B cell (primary cell): ENCODE data around the gene NELL2. TPM values are rescaled to one million over a fixed set of nuclear protein-coding genes. Genes with fewer than 3 reads are reported as not detected.

ENCODE experiments used
- ATAC-seq: fragments of 200-7000 bp; cut with Tn5 transposase; one replicate; pipeline ENCODE4 v1.10.0; 2021; ENCODE audit warnings: low read depth, mild to moderate bottlenecking, moderate number of reproducible peaks, moderate library complexity
- CTCF ChIA-PET: fragments of 350-600 bp; sonication (Branson Sonifier 250); formaldehyde crosslinking; loops from one replicate; lab custom pipeline; 2021; ENCODE audit warnings: antibody characterized with exemption, inconsistent platforms; lab: Charles Lee
- POLR2A ChIA-PET: fragments of 350-600 bp; sonication (Branson Sonifier 250); formaldehyde crosslinking; loops from one replicate; lab custom pipeline; 2021; ENCODE audit warnings: antibody characterized with exemption; lab: Charles Lee
- DNase-seq: peaks from one replicate; pipeline ENCODE4 v3.0.0; 2013
- H2AFZ ChIP-seq: 2 replicates; pipeline ENCODE4 v1.6.1; 2012; ENCODE audit warnings: mild to moderate bottlenecking, low read depth, low read length; ENCODE audit not compliant: insufficient read depth, poor library complexity, severe bottlenecking
- H3K27ac ChIP-seq, 2 donors: 1 replicate in 1 of 2; 2 replicates in 1 of 2; pipeline ENCODE4 v1.5.1; 2012 to 2013; ENCODE audit warnings: low read length in 2 of 2, mild to moderate bottlenecking in 2 of 2, moderate library complexity in 1 of 2
- H3K27me3 ChIP-seq, 4 experiments: fragments of 200-600 bp in 1 of 4; sonication (generic) in 1 of 4; replicated peaks in 1 of 4; 1 replicate in 2 of 4; 2 replicates in 2 of 4; pipeline versions ENCODE4 v1.6.1 to v1.7.0; 2013 to 2016; ENCODE audit warnings: low read length in 3 of 4, mild to moderate bottlenecking in 2 of 4, mixed read lengths in 1 of 4, moderate library complexity in 1 of 4; ENCODE audit not compliant: insufficient read depth in 4 of 4, control insufficient read depth in 3 of 4; ENCODE audit errors: control extremely low read depth in 1 of 4
- H3K36me3 ChIP-seq, 2 experiments: replicated peaks in 1 of 2; 1 replicate in 1 of 2; 2 replicates in 1 of 2; pipeline versions ENCODE4 v1.6.1 to v1.7.1; 2013; ENCODE audit warnings: low read length in 1 of 2; ENCODE audit not compliant: insufficient read depth in 2 of 2, control insufficient read depth in 1 of 2; ENCODE audit errors: control extremely low read depth in 1 of 2, extremely low read depth in 1 of 2
- H3K4me1 ChIP-seq, 2 donors: fragments of 200-600 bp in 1 of 2; sonication (generic) in 1 of 2; 1 replicate in 1 of 2; 2 replicates in 1 of 2; pipeline versions ENCODE4 v1.5.1 to v1.6.1; 2013 to 2017; ENCODE audit warnings: low read length in 2 of 2; ENCODE audit not compliant: control insufficient read depth in 2 of 2, insufficient read depth in 2 of 2
- H3K4me2 ChIP-seq: replicated peaks from 2 replicates; pipeline ENCODE3; 2012; ENCODE audit warnings: mild to moderate bottlenecking, low read depth, low read length; ENCODE audit not compliant: poor library complexity, severe bottlenecking
- H3K4me3 ChIP-seq, 5 experiments: fragments of 200-600 bp in 1 of 5; sonication (generic) in 1 of 5; 1 replicate in 3 of 5; 2 replicates in 2 of 5; pipeline versions ENCODE4 v1.5.1 to v1.7.0; 2011 to 2016; ENCODE audit warnings: low read length in 4 of 5, mild to moderate bottlenecking in 4 of 5, low read depth in 2 of 5, control low read depth in 1 of 5, moderate library complexity in 1 of 5; ENCODE audit not compliant: insufficient read depth in 1 of 5; ENCODE audit errors: control extremely low read depth in 1 of 5, extremely low read depth in 1 of 5
- H3K79me2 ChIP-seq: fragments of 200-600 bp; sonication (generic); one replicate; pipeline ENCODE4 v1.6.0; 2016; ENCODE audit warnings: low read length; ENCODE audit not compliant: control insufficient read depth, insufficient read depth
- H3K9ac ChIP-seq: fragments of 200-600 bp; sonication (generic); 2 replicates; pipeline ENCODE4 v1.6.1; 2017; ENCODE audit warnings: mild to moderate bottlenecking, low read length, moderate library complexity
- H3K9me3 ChIP-seq, 3 donors: one replicate each; pipeline versions ENCODE4 v1.6.1 to v1.7.1; 2013; ENCODE audit warnings: low read length in 2 of 3; ENCODE audit not compliant: control insufficient read depth in 2 of 3, insufficient read depth in 1 of 3; ENCODE audit errors: control extremely low read depth in 1 of 3
- H4K20me1 ChIP-seq: 2 replicates; pipeline ENCODE4 v1.6.0; 2012; ENCODE audit warnings: mild to moderate bottlenecking, low read length; ENCODE audit not compliant: insufficient read depth, control insufficient read depth, poor library complexity, severe bottlenecking
- H3K27ac Mint-ChIP-seq: one replicate; pipeline ENCODE4 v1.8.0; 2021; ENCODE audit warnings: mixed read lengths
- H3K27me3 Mint-ChIP-seq: one replicate; pipeline ENCODE4 v1.8.0; 2021; ENCODE audit warnings: mixed read lengths
- H3K4me1 Mint-ChIP-seq: one replicate; pipeline ENCODE4 v1.8.0; 2021; ENCODE audit warnings: mixed read lengths
- H3K4me3 Mint-ChIP-seq: one replicate; pipeline ENCODE4 v1.8.0; 2021; ENCODE audit warnings: mixed read lengths
- H3K9me3 Mint-ChIP-seq: one replicate; pipeline ENCODE4 v1.8.0; 2022; ENCODE audit warnings: mixed read lengths; ENCODE audit not compliant: insufficient read depth
- EZH2 ChIP-seq: IDR thresholded peaks from 2 replicates; pipeline ENCODE4 v1.6.1; 2012; ENCODE audit warnings: borderline replicate concordance, low read depth, mild to moderate bottlenecking, moderate library complexity, low read length; ENCODE audit not compliant: insufficient read depth, poor library complexity, severe bottlenecking
- WGBS: methylation state at CpG from one replicate; pipeline ENCODE4 v1.1.5; 2013; ENCODE audit warnings: missing lambda C conversion rate; ENCODE audit not compliant: insufficient coverage; 5-methylcytosine and 5-hydroxymethylcytosine counted together
- intact Hi-C: fragments of 100-400 bp; cut with micrococcal nuclease; formaldehyde crosslinking; loops from one replicate; pipeline ENCODE4 v1.10.0; 2022
- polyA plus RNA-seq: library from polyadenylated mRNA; depleted of rRNA; stranded (reverse); fragments of >200 nt; gene quantifications from 2 replicates; pipeline ENCODE4 v1.2.3, GENCODE V29; 2012
- total RNA-seq, 2 donors: library from RNA; stranded (reverse); fragments of 120-200 nt in 1 of 2; gene quantifications; 1 replicate in 1 of 2; 2 replicates in 1 of 2; pipeline versions ENCODE4 v1.2.3 to v1.2.4, GENCODE V29; 2013 to 2022
- TF ChIP-seq, protein P1 (sequence below): fragments of 200-600 bp; IDR thresholded peaks from one replicate; pipeline ENCODE4 v1.8.0; 2022; ENCODE audit warnings: antibody characterized with exemption, mild to moderate bottlenecking

NELL2 gene
- total and polyA plus RNA-seq, 2 donors (not counting 1 experiment from before 2014, with no cell fraction given), result 0.22 TPM; not detected in 1

GRCh38 chr12:44519931-44520330 is 356.2 kb downstream of the NELL2 start:
- no peak overlapping the region for H2AFZ ChIP-seq
- Mint-ChIP-seq H3K27ac (no peak overlapping the region), H3K9me3 (no peaks in the 10 kb centered on the region), H3K27me3 (no peaks in the 10 kb centered on the region), H3K4me1 (no peaks in the 10 kb centered on the region), H3K4me3 (no peak overlapping the region)
- DNase-seq, result no peak
- H3K4me2 ChIP-seq, result no peak overlapping the region
- H3K27ac ChIP-seq, result no peak overlapping the region
- no peaks in the 10 kb centered on the region for H3K9me3 ChIP-seq
- CTCF ChIA-PET, result no interaction called here
- H3K79me2 ChIP-seq, result no peaks in the 10 kb centered on the region
- no peaks in the 10 kb centered on the region for H3K27me3 ChIP-seq
- no peak for ATAC-seq
- WGBS, result 100% methylated on average over 6 of the region's 6 CpGs
- no peak overlapping the region for H3K4me3 ChIP-seq
- TF ChIP-seq, protein P1, sequence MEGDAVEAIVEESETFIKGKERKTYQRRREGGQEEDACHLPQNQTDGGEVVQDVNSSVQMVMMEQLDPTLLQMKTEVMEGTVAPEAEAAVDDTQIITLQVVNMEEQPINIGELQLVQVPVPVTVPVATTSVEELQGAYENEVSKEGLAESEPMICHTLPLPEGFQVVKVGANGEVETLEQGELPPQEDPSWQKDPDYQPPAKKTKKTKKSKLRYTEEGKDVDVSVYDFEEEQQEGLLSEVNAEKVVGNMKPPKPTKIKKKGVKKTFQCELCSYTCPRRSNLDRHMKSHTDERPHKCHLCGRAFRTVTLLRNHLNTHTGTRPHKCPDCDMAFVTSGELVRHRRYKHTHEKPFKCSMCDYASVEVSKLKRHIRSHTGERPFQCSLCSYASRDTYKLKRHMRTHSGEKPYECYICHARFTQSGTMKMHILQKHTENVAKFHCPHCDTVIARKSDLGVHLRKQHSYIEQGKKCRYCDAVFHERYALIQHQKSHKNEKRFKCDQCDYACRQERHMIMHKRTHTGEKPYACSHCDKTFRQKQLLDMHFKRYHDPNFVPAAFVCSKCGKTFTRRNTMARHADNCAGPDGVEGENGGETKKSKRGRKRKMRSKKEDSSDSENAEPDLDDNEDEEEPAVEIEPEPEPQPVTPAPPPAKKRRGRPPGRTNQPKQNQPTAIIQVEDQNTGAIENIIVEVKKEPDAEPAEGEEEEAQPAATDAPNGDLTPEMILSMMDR, result no peak
- no peak for TF ChIP-seq EZH2
- POLR2A ChIA-PET, result no interaction called here
- H3K36me3 ChIP-seq, result no peaks in the 10 kb centered on the region
- no peak overlapping the region for H3K9ac ChIP-seq
- no peaks in the 10 kb centered on the region for H3K4me1 ChIP-seq
- intact Hi-C loops, result no loop called here
- H4K20me1 ChIP-seq, result no peaks in the 10 kb centered on the region

GRCh38 chr12:44511289-44511688 is 364.8 kb downstream of the NELL2 start:
- CTCF ChIA-PET, result no interaction called here

More at GRCh38 chr12:44511289-44511688, 364.8 kb downstream of the NELL2 start:
- no peaks in the 10 kb centered on the region for H3K79me2 ChIP-seq
- no peak overlapping the region for H3K9ac ChIP-seq
- no peaks in the 10 kb centered on the region for H3K4me1 ChIP-seq
- no peak overlapping the region for H3K4me2 ChIP-seq
- H3K9me3 Mint-ChIP-seq, result no peaks in the 10 kb centered on the region
- intact Hi-C loops, result no loop called here
- H3K4me3 Mint-ChIP-seq, result no peak overlapping the region
- no peaks in the 10 kb centered on the region for H3K36me3 ChIP-seq
- no peak overlapping the region for H3K27ac Mint-ChIP-seq
- H3K27ac ChIP-seq, result no peak overlapping the region
- TF ChIP-seq, protein P1, result no peak
- no peak for TF ChIP-seq EZH2
- H2AFZ ChIP-seq, result no peak overlapping the region
- no peaks in the 10 kb centered on the region for H4K20me1 ChIP-seq
- H3K27me3 ChIP-seq, result no peaks in the 10 kb centered on the region
- H3K9me3 ChIP-seq, result no peaks in the 10 kb centered on the region
- DNase-seq (no peak), ATAC-seq (no peak)
- no peaks in the 10 kb centered on the region for H3K4me1 Mint-ChIP-seq
- no peak overlapping the region for H3K4me3 ChIP-seq
- no peaks in the 10 kb centered on the region for H3K27me3 Mint-ChIP-seq
- POLR2A ChIA-PET, result no interaction called here
